Stimulated activated CD8-positive, alpha-beta memory T cell treated with anti-CD3 and anti-CD28 coated beads, Interleukin-7, amount 100 ng/mL, for 24 hours (primary cell): ENCODE data around the gene CTSD.

Experiments used
- DNase-seq: peaks from one replicate; pipeline ENCODE4 v3.0.0-alpha.2; 2020; ENCODE audit warnings: low read depth

Gene CTSD

DNA sequence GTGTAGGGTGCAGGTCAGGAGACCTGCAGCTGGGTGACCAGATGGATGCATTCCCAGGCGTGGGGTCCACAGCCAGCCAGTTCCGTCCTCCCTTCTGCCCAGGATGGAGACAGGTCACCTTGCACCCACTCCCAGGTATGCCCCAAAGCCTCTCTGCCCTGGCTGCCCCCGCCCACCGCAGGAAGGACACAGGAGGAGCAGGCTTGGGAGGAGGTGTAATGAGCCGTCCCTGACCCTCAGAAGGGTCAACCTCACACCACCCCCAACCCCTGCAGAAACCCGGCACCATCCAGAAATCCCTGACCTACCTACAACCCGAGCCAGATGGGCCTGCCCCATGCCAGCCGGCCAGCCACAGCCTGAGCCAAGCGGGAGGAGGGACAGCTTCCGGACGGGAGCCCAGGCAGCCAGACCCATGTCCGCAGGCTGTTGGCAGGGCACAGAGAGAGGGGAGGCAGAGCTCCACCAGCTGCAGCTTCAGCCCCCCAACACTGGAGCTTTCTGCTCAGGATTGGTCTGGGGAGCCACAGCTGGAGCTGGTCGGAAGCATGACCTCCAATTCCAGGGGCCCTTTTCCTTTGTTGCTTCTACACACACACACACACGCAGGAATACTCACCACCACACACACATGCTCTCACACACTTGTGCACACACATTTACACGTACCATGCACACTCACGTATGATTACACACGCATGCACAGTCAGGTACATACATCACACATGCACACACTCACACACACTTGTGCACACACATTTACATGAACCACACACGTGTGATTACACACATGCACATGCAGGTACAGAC, 18.6 kb downstream of the CTSD start:
- DNase-seq: no peak

DNA sequence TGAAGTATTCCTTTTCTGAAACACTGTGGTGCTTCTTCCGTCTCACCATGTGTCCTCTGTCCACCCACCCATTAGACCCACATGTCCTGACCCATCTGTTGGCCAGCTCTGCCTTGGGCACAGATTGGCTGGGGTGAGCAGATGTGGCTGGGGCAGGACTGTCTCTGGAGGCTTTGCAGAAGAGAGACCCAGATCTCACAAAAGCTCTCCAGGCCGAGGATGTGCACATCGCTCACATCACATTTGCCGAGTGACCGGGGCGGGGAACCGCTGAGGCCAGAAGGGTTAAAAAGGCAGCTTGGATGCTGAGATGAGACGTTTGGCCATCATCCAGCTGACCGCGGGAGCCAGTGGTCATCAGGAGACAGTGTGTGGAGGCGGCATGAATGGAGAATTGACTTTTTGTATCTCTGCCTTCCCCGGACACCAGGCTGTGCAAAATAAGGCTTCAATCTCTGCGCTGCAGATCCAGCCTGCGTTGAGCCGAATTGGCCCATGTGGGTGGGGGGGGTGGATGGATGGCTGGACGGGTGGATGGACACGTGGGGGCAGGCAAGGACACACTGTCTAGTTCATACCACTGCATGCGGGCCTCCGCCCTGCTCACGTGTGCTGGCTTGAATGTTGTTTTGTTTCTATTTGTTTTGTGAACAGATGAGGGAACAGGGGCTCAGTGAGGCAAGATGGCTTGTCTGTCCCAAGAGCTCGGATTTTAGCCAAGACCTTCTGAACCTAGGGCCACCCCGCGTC, 19.4 kb downstream of the CTSD start:
- DNase-seq: no peak

DNA sequence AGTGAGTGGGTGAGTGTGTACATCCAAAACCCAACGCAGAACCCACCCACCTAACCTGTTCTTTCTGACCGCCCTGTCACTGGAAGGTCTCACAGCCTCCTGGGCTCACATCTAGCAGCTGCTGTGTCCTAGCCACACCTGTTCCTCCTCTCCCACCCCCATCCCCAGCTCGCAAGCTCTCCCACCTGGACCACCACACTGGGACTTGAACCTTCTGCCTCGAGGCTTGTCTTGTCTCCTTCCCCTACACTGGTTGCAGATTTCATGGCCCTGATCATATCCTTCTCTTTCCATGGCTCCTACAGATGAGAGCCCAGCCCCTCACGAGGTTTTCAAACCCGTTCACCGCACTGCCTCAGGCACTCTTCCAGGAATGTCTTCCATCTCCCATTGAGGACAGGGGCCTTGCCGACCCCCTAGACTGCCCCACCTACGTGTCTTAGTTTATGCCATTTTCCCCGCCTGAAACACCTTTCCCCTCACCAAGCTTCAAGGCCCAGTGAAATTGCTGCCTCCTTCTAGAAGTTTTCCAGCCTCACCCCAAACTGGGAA, 20.1 kb downstream of the CTSD start:
- DNase-seq: no peak

DNA sequence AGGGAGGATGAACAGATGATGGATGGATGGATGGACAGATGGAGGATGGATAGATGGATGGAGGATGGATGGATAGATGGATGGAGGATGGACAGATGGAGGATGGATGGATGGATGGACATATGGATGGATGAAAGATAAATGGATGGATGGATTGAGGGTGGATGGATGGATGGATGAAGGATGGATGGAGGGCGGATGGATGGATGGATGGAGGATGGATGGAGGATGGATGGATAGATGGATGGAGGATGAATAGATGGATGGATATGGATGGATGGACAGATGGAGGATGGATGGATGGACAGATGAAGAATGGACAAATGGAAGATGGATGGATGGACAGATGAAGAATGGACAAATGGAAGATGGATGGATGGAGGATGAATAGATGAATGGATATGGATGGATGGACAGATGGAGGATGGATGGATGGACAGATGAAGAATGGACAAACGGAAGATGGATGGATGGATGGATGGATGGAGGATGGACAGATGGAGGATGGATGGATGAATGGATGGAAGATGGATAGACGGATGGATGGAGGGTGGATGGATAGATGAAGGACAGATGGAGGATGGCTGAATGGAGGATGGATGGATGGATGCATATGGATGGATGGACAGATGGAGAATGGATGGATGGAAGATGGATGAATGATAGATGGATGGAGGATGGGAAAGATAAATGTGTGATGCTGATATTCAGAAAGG, 20.7 kb downstream of the CTSD start:
- DNase-seq: no peak

DNA sequence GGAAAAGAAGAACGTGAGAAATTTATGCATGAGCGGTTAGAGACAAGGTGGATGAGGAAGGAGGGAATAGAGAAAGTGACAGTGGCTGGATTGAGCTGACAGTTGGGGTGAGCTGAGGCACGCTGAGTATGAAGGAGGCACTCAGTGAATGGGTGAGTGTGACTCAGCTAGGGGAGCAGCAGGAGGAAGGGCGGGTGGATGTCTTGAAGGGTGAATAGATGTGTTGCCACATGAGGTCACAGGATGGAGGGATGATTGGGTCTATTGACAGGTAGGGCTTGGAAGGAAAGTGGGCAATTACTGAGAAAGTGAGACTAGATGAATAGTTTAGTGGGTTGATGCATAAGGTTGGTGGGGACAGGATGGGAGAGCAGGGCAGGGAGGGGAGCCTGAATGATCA, 21.4 kb downstream of the CTSD start:
- no peak for DNase-seq

DNA sequence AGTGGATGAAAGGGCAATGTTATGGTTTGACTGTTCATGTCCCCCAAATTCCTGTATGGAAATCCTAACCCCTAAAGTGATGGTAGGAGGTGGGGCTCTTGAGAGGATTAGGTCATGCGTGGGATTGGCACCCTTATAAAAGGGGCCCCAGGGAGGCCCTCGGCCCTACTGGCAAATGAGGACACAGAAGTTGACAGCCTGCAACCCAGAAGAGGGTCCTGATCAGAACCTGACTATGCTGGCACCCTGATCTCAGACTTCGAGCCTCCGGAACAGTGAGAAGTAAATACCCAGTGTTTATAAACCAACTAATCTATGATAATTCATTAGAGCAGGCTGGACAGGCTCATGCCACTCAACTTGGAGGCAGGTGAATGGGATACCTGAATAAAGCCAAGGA, 22.0 kb downstream of the CTSD start:
- DNase-seq: no peak

DNA sequence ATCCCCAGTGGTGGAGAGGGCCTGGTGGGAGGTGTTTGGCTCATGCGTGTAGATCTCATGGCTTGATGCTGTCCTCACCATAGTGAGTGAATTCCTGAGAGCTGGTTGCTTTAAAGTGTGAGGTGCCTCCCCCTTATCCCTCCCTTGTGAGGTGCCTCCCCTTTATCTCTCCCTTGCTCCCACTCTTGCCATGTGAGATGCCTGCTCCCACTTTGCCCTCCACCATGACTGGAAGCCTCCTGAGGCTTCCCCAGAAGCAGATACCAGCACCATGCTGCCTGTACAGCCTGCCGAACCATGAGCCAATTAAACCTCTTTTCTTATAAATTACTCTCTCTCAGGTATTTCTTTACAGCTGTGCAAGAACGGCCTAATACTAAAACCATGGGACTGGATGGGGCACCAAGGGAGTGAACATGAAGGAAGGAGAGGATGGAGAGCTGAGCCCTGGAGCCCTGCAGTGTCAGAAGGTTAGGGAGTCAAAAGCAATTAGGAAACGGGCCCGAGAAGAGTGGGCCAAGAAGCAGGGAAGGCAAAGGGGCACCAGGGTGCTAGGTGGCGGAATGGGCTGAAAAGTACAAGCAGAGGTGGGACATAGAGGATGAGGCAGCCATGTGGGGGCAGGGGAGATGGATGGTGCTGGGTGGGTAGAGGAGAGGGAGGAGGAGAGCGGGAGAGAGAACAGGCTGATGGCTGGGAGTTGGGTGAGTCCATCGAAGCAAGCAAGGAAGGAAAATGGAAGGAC, 22.8 kb downstream of the CTSD start:
- no peak for DNase-seq

DNA sequence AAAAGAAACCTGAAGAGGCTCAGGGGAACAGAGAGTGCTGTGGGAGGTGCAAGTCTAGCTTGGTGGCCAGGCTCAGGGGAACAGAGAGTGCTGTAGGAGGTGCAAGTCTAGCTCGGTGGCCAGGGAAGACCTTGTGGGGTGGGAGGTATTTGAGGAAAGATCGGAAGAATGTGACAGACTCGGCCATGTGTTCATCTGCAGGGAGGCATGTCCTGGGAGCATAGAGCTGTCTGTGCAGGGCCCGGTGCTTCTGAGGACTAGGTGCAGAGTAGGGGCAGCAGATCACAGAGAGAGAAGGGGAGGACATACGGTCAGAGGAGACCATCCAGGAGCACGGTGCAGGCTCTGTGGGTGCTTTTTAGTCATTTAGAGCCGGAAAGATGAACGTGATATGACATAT, 24.2 kb downstream of the CTSD start:
- no peak for DNase-seq

DNA sequence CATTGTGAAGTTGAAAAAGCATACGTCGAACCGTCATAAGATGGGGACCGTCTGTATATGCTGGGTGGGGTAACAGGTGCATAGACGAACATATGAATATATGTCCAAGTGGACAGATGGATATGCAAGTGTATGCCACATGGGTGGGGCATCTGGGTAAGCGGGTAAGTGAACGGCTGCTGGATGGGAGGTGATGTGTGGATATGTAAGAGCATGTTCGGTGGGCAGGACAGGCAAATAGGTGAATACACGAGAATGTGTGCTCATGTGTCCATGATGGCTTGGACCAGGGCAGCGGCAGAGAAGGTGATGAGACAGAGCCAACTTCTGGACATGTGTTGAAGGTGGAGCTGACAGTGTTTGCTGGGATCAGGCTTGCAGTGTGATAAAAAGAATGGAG, 25.3 kb downstream of the CTSD start:
- no peak for DNase-seq

DNA sequence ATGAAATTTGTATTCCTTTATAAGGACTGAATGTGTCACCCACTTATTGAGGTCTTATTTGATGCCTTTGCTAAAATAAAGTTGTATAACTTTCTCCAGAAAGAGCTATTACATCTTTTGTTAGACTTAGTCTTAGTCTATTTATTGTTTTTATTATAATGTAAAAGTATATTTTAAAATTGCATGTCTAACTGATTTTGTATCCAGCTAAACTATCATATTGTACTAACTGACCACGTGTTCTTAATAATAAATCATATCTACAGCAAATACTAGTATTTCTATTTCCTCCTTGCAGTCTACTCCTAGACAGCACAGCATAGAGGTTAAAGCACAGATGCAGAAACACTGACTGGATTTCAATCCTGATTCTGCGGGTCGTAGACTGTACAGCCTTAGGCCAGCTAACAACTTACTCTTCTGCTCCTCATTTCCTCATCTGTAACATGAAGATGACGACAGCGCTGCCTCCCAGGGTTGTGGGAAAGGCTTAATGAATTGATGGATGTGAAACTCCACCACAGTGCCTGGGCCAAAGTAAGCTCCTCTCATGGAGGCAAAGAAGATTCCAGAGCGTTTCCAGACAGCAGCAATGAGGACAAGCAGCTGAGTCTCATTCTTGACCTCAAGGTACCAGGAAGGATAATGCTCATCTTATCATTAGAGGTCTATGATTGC, 26.5 kb downstream of the CTSD start:
- no peak for DNase-seq

DNA sequence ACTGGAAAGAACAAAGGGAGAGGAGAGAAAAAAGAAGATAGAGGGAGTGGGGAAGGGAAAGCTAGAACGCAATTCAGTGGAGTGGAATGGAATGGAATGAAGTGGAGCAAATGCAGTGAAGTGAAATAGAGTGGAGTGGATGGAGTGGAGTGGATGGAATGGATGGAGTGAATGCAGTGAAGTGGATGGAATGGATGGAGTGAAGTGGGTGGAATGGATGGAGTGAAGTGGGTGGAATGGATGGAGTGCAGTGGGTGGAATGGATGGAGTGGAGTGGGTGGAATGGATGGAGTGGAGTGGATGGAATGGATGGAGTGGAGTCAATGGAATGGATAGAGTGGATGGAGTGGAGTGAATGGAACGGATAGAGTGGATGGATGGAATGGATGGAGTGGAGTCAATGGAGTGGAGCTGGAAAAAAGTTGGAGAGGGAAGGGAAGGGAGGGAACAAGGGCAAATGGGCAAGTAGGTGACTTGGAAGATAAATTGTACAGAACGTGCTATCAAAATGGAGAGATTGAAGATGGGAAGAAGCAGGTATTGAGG, 27.2 kb downstream of the CTSD start:
- DNase-seq: no peak

DNA sequence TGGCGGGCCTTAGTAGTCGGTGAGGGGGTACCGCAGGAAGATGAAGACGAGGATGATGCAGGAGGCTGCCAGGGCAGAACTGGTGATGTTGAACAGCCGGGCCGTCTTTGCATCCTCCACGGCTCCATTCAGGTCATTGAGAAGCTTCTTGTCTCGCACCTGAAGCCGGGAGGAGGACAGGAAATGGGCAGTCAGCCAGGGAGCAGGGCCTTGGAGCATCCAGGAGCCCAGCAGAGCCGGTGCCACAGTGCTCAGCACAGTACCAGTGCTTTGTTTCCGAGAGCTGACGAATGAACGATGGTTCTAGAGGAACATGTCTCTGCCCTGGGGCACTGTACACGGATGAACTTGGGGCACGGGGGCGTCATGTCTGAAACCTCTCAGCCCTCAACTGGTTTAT, 28.5 kb downstream of the CTSD start:
- DNase-seq: no peak

DNA sequence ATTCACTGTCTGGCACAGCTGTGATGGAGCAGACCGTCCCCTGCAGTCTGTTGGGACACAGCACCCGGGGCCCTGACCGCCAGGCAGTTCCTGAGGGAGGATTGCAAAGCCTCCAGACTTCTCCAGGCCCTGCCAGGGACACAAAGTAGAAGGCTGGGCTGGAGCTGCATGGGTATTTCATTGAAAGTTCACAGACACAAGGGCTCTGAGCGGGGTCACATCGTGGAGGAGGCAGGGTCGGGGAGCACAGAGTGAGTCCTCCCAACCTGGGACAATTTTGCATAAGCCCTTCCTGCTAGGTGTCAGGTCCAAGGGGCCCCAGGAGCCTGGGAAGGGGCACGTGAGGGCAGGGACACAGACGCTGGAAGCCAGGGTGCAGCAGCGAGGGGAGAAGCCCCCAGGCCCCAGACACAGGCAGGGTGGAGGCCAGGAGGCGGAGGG, 29.1 kb downstream of the CTSD start:
- no peak for DNase-seq

DNA sequence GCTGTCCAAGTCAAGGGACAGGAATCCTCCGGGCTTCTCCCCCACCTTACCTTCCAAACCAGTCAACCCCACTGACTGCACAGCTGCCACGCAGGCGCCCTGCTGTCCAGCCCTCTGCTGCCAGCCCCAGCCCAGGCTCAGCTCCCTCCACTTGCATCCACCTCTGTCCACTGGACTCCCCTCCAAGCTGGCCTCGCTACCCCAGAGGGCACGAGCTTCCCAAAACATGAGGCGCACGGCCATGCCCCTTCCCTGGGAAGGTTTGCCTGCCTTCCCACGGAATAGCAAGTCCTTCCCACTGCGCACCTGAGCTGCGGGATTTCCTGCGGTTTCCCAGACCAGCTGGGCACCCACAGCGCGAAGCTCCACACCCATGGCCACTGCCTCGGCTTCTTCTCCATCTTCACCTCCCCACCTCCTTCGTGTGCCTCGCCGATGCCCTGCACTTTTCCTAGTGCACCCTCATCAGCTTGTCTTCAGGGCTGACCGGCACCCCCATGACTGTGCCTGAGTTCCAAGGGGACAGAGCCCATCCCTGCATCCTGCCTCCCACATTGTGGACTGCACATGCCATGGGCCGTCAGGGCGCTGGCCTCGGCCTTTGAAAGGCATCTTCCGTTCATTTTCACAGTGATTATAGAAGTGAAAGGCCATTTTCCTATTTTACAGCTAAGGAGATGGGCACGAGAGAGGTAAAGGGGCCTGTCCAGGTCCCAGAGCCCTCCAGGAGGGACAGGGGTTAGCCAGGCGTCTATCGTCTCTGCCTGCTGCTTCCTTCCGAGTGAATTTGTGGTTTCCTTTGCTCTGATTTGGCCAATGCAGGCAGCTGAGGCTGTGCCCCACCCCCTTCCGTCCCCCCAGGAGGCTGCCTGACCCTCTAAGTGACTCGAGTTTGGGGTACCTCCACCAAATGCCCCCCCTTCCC, 29.7 kb downstream of the CTSD start:
- no peak for DNase-seq

DNA sequence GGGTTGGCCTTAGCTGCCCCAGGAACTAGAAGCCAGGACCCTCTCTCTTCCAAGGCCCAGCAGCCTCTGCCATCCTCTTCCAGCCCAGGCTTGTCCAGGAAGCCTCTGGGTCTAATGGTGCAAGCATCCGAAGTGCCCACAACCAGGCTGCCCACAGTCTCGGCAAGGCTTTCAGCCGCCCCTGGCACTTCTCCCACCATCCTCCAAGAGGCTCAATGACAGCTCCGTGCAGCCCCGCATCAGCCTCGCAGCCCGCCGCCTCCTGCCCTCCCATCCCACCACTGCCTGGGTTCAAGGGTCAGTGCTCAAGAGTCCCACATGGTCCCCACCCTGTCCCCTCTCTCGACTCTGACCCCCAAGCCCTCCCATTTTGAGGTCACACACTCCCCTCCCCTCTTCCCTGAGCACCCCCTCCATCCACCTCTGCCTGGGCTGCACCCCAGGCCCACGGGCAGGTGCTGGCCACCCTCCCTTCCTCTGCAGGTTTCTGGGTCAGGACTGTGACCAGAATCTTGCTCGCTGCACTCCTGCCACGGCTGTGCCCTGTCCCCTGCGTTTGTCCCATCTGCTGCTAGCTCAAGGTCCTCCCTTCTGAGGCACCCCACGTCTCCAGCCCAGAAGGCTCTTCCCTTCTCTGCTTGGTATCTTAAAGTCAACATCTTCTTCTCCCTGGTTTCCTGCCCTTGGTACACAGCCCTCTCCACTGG, 30.6 kb downstream of the CTSD start:
- DNase-seq: no peak

DNA sequence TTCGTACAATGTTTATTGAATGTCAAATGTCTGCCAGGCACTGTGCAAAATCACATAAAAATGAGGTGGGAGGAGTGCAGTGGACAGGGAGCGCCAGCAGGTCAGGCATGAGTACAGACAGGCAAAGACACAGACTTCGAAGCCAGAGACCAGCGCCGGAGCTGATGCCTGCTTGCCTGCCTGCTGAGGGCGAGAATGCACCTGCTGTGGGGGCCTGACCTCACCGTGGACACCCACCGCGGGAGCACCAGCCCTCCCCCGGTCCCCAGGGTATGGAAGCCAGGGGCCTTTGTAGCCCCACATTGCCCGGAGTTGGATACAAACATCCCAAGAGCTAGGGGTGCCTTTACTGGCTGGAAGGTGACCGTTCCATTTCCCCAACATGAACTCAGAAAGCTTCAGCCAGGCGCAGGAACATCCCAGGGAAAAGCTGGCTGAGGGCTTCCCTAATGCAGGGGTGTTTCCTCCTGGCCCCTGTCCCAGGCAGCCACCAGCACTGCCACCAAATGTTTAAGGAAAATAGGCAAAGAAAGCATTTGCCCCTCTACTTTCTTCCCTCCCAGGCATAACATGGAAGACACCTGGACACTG, 31.2 kb downstream of the CTSD start:
- DNase-seq: no peak

DNA sequence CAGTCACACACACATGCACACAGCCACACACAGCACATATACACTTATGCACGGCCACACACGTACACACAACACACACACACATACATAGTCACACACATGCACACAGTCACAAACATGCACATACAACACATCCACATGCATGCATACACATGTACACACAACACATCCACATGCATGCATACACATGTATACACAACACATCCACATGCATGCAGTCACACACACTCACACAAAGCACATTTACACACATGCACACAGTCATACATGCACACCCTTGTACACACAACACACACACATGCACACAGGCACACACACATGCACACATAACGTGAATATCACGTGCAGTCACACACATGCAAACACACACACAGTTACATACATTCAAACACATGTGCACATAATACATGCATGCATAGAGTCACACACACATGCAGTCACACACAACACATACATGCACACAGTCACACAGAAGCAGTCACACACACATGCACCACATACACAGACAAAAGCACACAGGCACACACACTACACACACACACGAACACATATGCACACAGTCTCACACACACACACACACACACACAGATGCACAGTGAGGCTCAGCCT, 32.2 kb downstream of the CTSD start:
- no peak for DNase-seq

DNA sequence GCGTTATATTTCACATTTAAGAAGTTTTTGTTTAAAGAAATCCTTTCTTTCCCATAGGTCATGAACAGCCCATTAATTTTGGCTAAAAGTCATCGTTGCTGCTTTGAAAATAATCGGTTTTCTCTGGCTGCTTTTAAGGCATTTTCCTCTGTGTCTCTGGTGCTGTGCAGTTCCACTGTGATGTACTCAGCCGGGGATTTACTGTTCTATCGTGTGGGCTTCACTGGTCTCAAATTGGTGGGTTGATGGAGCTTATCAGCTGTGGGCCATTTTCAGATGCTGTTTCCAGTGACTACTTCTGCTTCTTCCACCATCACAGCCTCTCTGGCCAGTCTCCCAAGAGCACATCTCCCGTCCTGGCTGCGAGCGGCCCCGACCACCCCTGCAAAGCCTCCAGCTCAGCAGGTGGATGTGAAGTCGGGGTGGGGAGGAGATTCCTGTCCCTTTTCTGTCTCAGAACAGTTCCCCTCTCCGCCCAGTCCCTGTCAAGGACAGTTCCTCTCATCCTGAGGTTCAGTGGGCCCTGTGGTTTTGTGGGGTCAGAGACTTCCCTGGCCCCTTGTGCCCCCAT, 33.6 kb downstream of the CTSD start:
- DNase-seq: no peak
